Activated CD8-positive, alpha-beta T cell treated with anti-CD3 and anti-CD28 coated beads for 36 hours (primary cell): ENCODE data around the gene RECQL5. TPM values are rescaled to one million over a fixed set of nuclear protein-coding genes. Genes with fewer than 3 reads are reported as not detected.

ENCODE experiments used
- ATAC-seq: fragments of 200-7000 bp; cut with Tn5 transposase; one replicate; pipeline ENCODE4 v1.10.0; 2021; ENCODE audit warnings: mild to moderate bottlenecking, moderate library complexity
- CTCF ChIA-PET: fragments of 350-600 bp; sonication (Branson Sonifier 250); formaldehyde crosslinking; loops from one replicate; lab custom pipeline; 2021; ENCODE audit warnings: antibody characterized with exemption; lab: Charles Lee
- POLR2A ChIA-PET: fragments of 350-600 bp; sonication (Branson Sonifier 250); formaldehyde crosslinking; loops from one replicate; lab custom pipeline; 2021; ENCODE audit warnings: antibody characterized with exemption; lab: Charles Lee
- DNase-seq: peaks from one replicate; pipeline ENCODE4 v3.0.0-alpha.2; 2020
- H3K27ac Mint-ChIP-seq: one replicate; pipeline ENCODE4 v1.8.0; 2021; ENCODE audit warnings: mild to moderate bottlenecking, mixed read lengths
- H3K27me3 Mint-ChIP-seq: one replicate; pipeline ENCODE4 v1.8.0; 2021; ENCODE audit warnings: mixed read lengths
- H3K36me3 Mint-ChIP-seq: one replicate; pipeline ENCODE4 v1.8.0; 2021; ENCODE audit warnings: low read depth, mixed read lengths
- H3K4me1 Mint-ChIP-seq: one replicate; pipeline ENCODE4 v1.8.0; 2021; ENCODE audit warnings: low read depth, mixed read lengths
- H3K4me3 Mint-ChIP-seq: one replicate; pipeline ENCODE4 v1.8.0; 2021; ENCODE audit warnings: mild to moderate bottlenecking, moderate library complexity, mixed read lengths
- H3K9me3 Mint-ChIP-seq: one replicate; pipeline ENCODE4 v1.8.0; 2021; ENCODE audit warnings: mixed read lengths
- intact Hi-C: fragments of 100-400 bp; cut with micrococcal nuclease; formaldehyde crosslinking; loops from one replicate; pipeline ENCODE4 v1.10.0; 2022
- total RNA-seq, 2 experiments: library from RNA; stranded (reverse); gene quantifications; one replicate each; pipeline ENCODE4 v1.2.3, GENCODE V29; 2021
- TF ChIP-seq, protein P1 (sequence below): fragments of 200-600 bp; IDR thresholded peaks from one replicate; pipeline ENCODE4 v1.8.0; 2022; ENCODE audit warnings: antibody characterized with exemption, mild to moderate bottlenecking

The RECQL5 gene
- total RNA-seq, 2 experiments from 2014 or later: 33.3 to 34.2 TPM

DNA sequence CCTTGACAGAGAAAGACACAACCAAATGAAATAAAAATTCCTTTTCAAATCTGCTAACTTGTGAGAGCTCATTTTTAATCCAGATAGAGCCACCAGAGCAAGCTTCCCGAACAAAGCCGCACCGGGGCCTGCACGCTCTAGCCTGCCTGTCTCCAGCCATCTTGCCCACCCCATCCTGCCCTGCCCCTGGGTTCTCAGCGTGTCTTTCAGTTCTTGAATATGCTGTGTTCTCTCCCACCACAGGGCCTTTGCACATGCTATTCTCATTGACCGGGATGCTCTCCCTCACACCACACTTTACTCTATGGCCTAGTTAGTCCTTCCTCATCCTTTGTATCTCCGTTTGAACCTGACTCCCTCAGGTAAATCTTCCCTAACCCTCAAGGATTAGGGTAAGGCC lies 19.0 kb downstream of the RECQL5 start:
- intact Hi-C loops: no loop called here
- no peak for DNase-seq
- H3K36me3 Mint-ChIP-seq: peaks cover 17% of the 10 kb centered on the region
- ChIA-PET CTCF (interaction anchor here (4.6 kb wide), 1 partner anchor 15 kb away, joined by 52 read pairs; the partner anchor contains the start of gene SMIM5), POLR2A (interaction anchor here (1.0 kb wide), 1 partner anchor 12 kb away, joined by 4 read pairs; no protein-coding TSS in a partner anchor)
- H3K27me3 Mint-ChIP-seq: no peaks in the 10 kb centered on the region
- H3K9me3 Mint-ChIP-seq: no peaks in the 10 kb centered on the region
- no peak overlapping the region for H3K27ac Mint-ChIP-seq
- H3K4me3 Mint-ChIP-seq: no peak overlapping the region
- TF ChIP-seq, protein P1, sequence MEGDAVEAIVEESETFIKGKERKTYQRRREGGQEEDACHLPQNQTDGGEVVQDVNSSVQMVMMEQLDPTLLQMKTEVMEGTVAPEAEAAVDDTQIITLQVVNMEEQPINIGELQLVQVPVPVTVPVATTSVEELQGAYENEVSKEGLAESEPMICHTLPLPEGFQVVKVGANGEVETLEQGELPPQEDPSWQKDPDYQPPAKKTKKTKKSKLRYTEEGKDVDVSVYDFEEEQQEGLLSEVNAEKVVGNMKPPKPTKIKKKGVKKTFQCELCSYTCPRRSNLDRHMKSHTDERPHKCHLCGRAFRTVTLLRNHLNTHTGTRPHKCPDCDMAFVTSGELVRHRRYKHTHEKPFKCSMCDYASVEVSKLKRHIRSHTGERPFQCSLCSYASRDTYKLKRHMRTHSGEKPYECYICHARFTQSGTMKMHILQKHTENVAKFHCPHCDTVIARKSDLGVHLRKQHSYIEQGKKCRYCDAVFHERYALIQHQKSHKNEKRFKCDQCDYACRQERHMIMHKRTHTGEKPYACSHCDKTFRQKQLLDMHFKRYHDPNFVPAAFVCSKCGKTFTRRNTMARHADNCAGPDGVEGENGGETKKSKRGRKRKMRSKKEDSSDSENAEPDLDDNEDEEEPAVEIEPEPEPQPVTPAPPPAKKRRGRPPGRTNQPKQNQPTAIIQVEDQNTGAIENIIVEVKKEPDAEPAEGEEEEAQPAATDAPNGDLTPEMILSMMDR: no peak
- no peak for ATAC-seq
- H3K4me1 Mint-ChIP-seq: peaks cover 7% of the 10 kb centered on the region

DNA sequence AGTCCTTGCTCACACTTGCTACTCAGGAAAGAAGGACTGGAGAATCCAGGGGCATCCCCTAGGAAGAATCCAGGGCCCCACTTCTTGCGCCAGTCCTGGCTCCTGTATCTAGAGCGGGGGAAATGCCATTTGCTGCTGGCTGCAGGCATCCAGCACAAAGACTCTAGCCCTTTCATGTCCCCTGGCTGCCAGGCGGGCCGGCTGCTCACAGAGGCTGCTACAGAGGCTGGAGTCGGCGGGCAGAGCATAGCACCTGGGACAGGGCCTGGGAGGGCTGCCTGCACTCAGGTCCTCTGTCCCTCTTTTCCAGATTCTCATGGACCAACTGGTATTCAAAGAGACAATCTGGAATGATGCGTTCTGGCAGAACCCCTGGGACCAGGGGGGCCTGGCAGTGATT lies 19.9 kb downstream of the RECQL5 start:
- Mint-ChIP-seq H3K27me3 (no peaks in the 10 kb centered on the region), H3K36me3 (peaks cover 15% of the 10 kb centered on the region), H3K27ac (no peak overlapping the region), H3K9me3 (no peaks in the 10 kb centered on the region), H3K4me1 (peaks cover 4% of the 10 kb centered on the region), H3K4me3 (no peak overlapping the region)
- DNase-seq: no peak
- TF ChIP-seq, protein P1: no peak
- intact Hi-C loops: no loop called here
- POLR2A ChIA-PET: interaction anchor here (0.9 to 1.0 kb wide), 2 partner anchors 13 to 14 kb away, joined by 3 to 4 read pairs; partner anchors contain the start of gene SMIM5
- no peak for ATAC-seq
- CTCF ChIA-PET: interaction anchor here (2.0 to 6.8 kb wide), 4 partner anchors 9 to 102 kb away, joined by 9 to 52 read pairs (median 29); partner anchors contain the start of gene SMIM5

DNA sequence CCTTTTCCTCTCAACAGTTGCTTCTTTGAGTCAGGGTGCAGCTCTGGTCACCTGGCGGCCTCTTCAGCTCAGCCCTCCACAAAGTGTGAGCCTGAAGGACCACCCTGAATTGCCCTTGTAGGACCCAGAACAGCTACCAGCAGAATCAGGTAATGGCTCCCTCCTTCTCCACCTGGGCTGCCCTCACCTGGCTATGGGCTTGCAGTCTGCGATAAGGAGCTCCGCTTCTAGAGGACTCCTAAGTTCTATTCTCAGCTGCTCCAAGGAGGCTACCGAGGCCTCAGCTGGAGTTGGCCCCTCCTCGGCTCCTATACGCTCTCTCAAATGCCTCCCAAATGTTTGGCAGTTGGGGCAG lies 20.3 kb downstream of the RECQL5 start:
- Mint-ChIP-seq H3K27me3 (no peaks in the 10 kb centered on the region), H3K36me3 (peaks cover 15% of the 10 kb centered on the region), H3K4me3 (no peak overlapping the region), H3K4me1 (peaks cover 4% of the 10 kb centered on the region), H3K9me3 (no peaks in the 10 kb centered on the region), H3K27ac (no peak overlapping the region)
- ChIA-PET POLR2A (interaction anchor here (0.9 to 1.2 kb wide), 3 partner anchors 9 to 14 kb away, joined by 3 read pairs; partner anchors contain the start of gene SMIM5), CTCF (interaction anchor here (1.2 to 6.8 kb wide), 6 partner anchors 10 to 107 kb away, joined by 3 to 52 read pairs (median 10); partner anchors contain the start of gene SMIM5)
- TF ChIP-seq, protein P1: no peak
- no peak for DNase-seq
- ATAC-seq: no peak
- intact Hi-C loops: no loop called here

DNA sequence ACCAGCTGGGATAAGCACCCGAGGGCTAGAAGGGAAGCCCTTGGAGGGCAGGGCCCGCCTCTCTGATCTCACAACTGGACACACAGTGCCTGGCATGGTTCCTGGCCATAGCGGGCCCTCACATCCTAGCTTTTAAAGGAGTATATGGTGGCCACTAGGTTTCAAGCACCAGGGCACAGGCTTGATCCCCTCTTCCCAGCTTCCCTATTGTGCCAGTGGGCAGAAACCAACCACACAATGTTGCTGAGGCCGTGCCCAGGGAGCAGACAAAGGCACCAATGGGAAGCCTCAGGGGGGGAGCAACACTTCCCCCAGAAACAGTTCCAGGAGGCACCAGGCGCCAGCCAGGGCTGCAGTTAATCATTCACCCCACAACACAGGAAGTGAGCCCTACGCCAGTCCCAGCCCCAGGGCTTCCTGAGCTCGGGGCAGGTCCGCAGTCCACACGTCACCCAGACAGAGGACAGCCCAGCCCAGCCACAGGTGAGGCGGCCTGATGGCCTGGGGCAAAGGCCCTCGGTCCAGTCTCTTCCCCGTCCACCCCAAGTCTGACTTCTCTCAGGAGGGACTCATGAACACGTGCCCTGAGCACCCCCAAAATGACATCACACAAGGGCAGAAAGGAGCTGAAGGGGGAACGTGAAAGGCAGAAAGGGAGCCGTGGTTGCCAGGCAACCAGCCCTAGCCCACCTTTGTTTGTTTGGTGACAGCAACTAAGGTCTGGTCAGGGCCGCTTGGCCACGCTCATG lies 20.9 kb downstream of the RECQL5 start:
- H3K27ac Mint-ChIP-seq: peak overlapping the region; percentile 60
- POLR2A ChIA-PET: interaction anchor here (0.9 to 1.2 kb wide), 4 partner anchors 8 to 128 kb away, joined by 3 read pairs; partner anchors contain the start of gene SMIM5
- no peaks in the 10 kb centered on the region for H3K9me3 Mint-ChIP-seq

More for the DNA sequence above, 20.9 kb downstream of the RECQL5 start:
- Mint-ChIP-seq H3K4me3 (no peak overlapping the region), H3K36me3 (peaks cover 14% of the 10 kb centered on the region), H3K4me1 (peaks cover 4% of the 10 kb centered on the region), H3K27me3 (no peaks in the 10 kb centered on the region)
- ATAC-seq (peak; percentile 88), DNase-seq (peak; percentile 36)
- TF ChIP-seq, protein P1: no peak
- intact Hi-C loops: no loop called here
- CTCF ChIA-PET: interaction anchor here (0.6 to 6.8 kb wide), 11 partner anchors 8 to 181 kb away, joined by 3 to 52 read pairs (median 4); partner anchors contain the start of gene SMIM5
